ENCODE results near the gene CHN1.

The CHN1 gene

GRCh38 chr2:174859563-174860169, 145.5 kb downstream of the CHN1 start:
- no peak for DNase-seq

DNA sequence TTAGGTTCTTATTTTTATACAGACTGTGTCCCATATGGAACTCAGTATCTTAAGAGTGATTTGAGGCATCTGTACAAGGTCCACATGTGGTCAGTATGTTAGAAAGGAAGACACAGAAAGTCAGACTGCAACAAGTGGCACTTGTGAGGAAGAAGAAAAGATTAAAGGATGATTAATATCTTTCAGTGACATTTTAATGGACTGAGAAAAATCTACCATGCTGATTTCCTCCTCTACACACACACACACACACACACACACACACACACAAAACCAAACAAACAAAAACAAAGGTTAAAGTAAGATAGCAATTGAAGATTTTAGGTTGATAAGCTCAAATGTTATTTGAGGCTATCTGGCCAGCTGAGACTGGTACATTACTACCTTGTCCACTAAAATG, 146.4 kb downstream of the CHN1 start:
- no peak for DNase-seq

DNA sequence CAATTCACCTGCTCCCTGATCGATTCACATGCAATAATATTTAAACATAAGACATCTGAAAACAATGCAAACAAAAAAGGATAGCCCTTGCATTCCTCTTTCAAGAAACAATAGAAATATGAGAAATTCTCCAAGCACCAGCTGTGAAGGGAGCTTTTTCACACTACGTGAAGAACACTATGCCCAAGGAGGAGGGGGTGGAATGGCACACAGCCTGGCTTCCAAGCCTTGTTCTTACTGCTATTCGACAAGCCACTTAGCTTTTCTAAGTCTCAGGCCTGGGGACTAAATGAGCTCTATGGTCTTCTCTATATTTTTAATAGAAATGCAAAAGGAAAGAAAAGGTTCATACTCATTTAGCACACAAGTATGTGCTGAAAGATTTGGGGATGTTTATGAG, 148.7 kb downstream of the CHN1 start:
- no peak for DNase-seq

GRCh38 chr2:174846941-174847938, 157.9 kb downstream of the CHN1 start:
- DNase-seq: no peak

- no peak for DNase-seq
Observed at GRCh38 chr2:174846218-174846617, 159.0 kb downstream of the CHN1 start.

- DNase-seq: no peak
Observed at GRCh38 chr2:174844295-174844708, 160.9 kb downstream of the CHN1 start.

- no peak for DNase-seq
Observed at GRCh38 chr2:174842496-174842895, 162.7 kb downstream of the CHN1 start.

DNA sequence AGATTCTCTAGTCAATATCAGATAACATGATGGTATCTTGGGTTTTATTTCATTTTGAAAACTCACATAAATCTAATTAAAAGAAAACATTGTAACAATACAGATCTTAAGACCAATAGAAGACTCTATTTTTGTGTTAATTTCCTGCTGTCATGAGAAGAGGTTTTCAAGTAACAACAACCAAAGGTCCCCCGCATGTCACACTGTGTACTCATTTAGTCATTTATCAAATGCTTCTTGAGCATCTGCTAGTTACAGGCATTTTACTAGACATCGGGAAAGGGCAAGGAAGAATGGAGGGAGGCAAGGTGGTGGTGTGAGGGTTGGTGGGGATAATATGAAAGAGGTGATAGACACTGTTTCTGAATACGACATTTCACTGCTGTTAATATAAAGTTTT, 163.2 kb downstream of the CHN1 start:
- no peak for DNase-seq

GRCh38 chr2:174841350-174841749, 163.8 kb downstream of the CHN1 start:
- DNase-seq: no peak

DNA sequence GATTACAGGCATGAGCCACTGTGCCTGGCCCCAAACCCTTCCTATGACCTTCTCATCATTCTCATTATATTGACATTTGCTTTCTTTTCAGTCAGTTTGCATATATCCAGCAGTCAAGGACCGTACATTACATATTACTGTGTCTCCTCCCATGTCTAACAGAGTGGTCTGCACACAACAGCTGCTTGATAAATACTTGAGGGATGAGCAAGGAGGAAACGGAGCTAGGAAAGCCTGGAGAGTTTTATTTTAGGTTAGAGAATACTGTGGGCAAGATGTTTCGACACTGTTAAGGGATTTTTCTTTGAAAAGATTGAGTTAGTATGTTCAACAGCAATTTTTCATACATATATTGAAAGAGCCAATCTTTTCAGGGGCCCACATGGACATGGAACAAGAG, 164.7 kb downstream of the CHN1 start:
- DNase-seq: no peak

DNA sequence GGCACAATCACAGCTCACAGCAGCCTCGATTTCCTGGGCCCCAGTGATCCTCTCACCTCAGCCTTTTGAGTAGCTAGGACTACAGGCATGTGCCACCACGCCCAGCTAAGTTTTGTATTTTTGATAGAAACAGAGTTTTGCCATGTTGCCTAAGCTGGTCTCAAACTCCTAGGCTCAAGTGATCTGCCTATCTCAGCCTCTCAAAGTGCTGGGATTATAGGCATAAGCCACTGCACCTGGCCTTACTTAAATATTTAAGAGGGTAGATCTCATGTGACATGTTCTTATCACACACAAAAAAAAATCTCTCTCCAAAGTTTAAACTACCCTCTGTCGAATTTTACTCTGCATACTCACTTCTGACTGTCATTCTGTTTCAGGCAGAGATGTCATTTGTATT, 165.5 kb downstream of the CHN1 start:
- DNase-seq: no peak

GRCh38 chr2:174836995-174837390, 168.2 kb downstream of the CHN1 start:
- DNase-seq: no peak

DNA sequence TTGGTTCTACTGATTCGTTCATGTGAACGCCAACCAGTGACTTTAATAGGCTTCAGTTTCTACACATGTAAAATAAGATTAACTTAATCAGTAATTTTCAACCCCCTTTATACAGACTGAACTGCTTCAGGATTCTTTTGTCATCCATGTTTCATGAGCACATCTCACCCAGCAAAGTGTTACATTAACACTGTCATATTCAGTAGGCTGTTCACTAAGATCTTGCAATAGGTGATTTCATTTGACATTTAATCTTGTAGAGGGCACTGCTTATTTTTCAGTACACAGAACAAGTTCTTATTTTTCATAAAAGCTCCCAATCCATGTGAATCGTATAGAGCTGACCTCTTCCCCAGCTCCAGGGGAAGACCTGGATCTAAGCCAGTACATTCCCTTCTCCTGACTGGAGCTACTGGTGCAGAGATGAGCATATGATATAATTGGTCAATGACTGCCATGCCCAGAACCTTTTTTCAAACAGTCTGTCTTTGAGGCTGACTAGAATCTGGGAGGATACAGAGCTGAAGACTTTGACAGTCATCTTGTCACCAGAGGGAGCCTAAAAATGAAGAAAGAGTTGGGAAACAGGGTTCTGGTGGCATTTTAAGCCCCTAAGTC, 168.7 kb downstream of the CHN1 start:
- no peak for DNase-seq

DNA sequence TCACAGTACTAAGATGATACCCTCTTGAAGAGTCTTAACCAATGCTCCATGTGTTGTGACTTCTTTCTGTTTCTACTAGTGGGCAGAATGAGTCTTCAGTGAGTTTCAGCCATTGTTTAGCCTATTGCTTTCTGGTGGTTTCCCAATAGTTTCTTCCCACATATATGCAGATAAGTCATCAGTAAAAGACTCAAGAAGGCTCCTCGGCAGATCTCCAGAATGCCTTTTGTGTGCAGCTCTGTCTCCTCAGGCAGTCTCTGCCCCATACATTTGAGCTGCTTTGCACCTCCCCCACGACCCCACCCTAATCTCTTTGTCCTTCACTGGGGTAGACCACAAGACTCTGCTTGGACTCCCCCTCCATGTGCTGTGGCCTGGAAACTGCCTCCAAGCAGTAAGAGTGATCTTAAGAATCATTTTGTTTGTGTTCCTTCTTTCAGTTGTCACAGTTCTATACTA, 169.4 kb downstream of the CHN1 start:
- no peak for DNase-seq

DNA sequence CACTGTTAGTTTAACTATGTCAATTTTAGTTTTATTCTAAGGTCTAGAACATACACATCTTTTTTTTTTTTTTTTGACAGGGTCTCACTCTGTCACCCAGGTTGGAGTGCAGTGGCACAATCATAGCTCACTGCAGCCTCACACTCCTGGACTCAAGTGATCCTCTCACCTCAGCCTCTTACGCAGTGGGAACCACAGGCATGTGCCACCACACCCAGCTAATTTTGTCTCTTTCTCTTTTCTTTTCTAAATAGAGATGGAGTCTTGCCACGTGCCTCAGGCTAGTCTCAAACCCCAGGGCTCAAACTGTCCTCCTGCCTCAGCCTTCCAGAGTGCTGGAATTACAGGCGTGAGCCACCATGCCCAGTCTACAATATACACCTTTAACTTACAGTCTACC, 171.4 kb downstream of the CHN1 start:
- DNase-seq: no peak

DNA sequence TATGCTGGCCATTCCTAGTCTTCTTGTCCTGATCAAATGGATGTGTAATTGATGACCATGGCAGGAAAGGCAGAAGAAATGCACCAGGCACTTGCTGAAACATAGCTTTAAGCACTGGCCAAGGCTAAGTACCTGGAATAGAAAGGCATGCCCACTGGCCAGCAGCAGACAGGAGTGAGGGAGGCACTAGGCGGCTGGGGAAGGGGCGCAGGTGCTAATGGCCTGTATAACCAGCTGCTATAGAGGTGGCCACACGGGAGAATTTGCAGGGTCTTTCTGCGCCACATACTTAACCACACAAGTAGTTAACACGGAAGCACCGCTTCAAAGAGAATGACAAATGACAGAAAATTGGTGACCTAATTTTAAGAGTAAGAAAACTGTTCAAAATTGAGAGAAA, 174.6 kb downstream of the CHN1 start:
- no peak for DNase-seq

DNA sequence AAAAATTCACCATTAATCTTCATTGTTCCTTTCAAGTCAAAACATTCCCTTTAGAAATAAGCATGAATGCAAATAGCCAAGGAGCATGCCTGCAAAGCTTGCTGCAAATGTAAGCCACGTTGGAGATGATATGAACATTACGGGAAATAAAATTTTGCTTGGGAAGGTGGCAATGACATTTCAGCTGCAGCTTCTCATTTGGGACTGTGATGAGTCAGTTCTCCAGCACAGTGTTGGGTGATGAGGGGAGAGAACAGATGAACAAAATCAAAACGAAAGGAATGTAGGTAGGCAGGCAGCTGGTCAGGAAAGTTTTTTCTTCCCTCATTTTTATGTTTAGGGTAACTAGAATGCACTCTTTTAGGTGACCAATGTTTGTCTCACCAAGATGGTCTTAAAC, 175.6 kb downstream of the CHN1 start:
- no peak for DNase-seq

GRCh38 chr2:174827371-174828369, 177.5 kb downstream of the CHN1 start:
- no peak for DNase-seq

GRCh38 chr2:174826051-174826450, 179.1 kb downstream of the CHN1 start:
- no peak for DNase-seq

DNA sequence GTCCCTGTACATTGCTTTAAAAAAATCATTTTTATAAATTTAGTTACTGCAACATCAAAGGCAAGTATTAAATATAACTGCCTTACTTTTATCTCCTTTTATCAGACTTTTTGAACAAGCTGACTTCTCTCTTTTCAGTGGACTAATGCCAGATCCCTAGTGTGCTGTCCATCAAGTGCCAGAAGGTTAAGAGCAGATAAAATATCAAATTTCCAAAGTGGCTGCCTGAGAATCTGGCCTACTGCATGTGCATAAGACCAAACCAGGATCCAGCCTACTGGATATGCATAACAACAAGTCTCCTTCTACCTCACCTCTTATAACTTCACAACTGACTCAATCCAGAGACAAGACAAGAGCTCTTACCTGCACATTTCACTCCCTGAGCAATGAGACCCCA, 181.1 kb downstream of the CHN1 start:
- DNase-seq: no peak

DNA sequence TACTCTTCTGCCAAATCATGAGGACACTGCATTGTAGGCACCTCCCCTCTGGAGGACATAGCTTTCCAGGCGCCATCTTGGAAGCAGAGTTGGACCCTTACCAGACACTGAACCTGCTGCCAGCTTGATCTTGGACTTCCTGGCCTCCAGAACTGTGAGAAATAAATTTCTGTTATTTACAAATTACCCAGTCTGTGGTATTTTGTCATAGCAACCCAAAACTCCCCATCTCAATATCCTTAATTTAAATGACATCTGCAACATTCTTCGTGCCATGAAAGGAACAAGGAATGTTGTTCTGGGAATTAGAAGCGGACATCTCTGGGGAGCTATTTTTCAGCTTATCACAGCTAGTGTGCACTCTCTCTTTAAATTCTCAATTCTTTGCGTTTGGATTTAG, 183.6 kb downstream of the CHN1 start:
- DNase-seq: no peak

- no peak for DNase-seq
Observed at GRCh38 chr2:174820361-174820760, 184.8 kb downstream of the CHN1 start.

DNA sequence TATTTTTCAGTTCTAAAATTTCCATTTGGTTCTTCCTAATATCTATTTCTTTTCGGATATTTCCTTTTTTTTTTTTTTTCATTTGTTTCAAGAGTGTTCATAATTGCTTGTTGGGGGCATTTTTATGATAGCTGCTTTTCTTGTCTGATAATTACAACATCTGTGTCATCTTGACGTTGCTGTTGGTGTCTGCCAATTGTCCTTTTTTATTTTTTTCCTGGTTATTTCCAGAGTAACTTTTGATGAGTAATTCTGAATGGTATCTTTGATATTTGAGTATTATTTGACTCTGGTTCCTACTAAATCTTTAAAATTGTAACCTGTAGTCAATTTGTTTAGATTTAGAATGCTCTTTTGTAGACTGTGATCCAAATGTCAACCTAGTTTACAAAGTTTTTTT, 189.7 kb downstream of the CHN1 start:
- DNase-seq: no peak
